GM19372 (cell line): Measurements from ENCODE around the gene MKI67.
"Not testable (repeated sequence)": the region's sequence is repeated elsewhere in the genome, so short reads cannot be mapped to it uniquely, and the experiment has no call there.

Source experiments
- ATAC-seq: cut with Tn5 transposase; IDR thresholded peaks from one replicate; pipeline ENCODE4 v1.9.1; 2021; ENCODE audit warnings: mild to moderate bottlenecking, low read depth, moderate library complexity; ENCODE audit not compliant: unreplicated experiment

Gene MKI67

GRCh38 chr10:128149267-128150014, 23.2 kb upstream of the MKI67 start:
- no peak for ATAC-seq

- ATAC-seq: no peak
These were observed 21.4 kb upstream of the MKI67 start for GRCh38 chr10:128147669-128148068.

- ATAC-seq: peak; percentile 48
These were observed 20.8 kb upstream of the MKI67 start for GRCh38 chr10:128147064-128147463.

- ATAC-seq: no peak
These were observed 18.3 kb upstream of the MKI67 start for GRCh38 chr10:128144547-128144946.

- no peak for ATAC-seq
These were observed 17.3 kb upstream of the MKI67 start for GRCh38 chr10:128143531-128143930.

GRCh38 chr10:128140425-128140824, 14.2 kb upstream of the MKI67 start:
- no peak for ATAC-seq

- ATAC-seq: not testable (repeated sequence)
These were observed 12.2 kb upstream of the MKI67 start for GRCh38 chr10:128138429-128138828.

GRCh38 chr10:128137877-128138276, 11.7 kb upstream of the MKI67 start:
- no peak for ATAC-seq

GRCh38 chr10:128130051-128130450, 3.8 kb upstream of the MKI67 start:
- no peak for ATAC-seq

- no peak for ATAC-seq
These were observed 2.4 kb upstream of the MKI67 start for GRCh38 chr10:128128582-128128981.

GRCh38 chr10:128125416-128125943, 743 bp downstream of the MKI67 start:
- no peak for ATAC-seq

- no peak for ATAC-seq
These were observed 1.3 kb downstream of the MKI67 start for GRCh38 chr10:128124813-128125403.

GRCh38 chr10:128123846-128124245, 2.4 kb downstream of the MKI67 start:
- no peak for ATAC-seq

GRCh38 chr10:128122931-128123330, 3.3 kb downstream of the MKI67 start:
- ATAC-seq: no peak

GRCh38 chr10:128121750-128122412, 4.3 kb downstream of the MKI67 start:
- ATAC-seq: no peak

GRCh38 chr10:128116851-128117615, 9.2 kb downstream of the MKI67 start:
- no peak for ATAC-seq

- ATAC-seq: no peak
These were observed 10.0 kb downstream of the MKI67 start for GRCh38 chr10:128116187-128116586.

- no peak for ATAC-seq
These were observed 10.9 kb downstream of the MKI67 start for GRCh38 chr10:128115356-128115755.

GRCh38 chr10:128114901-128115300, 11.3 kb downstream of the MKI67 start:
- no peak for ATAC-seq

GRCh38 chr10:128113026-128113425, 13.2 kb downstream of the MKI67 start:
- no peak for ATAC-seq

- ATAC-seq: no peak
These were observed 14.5 kb downstream of the MKI67 start for GRCh38 chr10:128111696-128112095.
